ENCODE results near the gene CD302.

- TF ChIP-seq, protein P1, sequence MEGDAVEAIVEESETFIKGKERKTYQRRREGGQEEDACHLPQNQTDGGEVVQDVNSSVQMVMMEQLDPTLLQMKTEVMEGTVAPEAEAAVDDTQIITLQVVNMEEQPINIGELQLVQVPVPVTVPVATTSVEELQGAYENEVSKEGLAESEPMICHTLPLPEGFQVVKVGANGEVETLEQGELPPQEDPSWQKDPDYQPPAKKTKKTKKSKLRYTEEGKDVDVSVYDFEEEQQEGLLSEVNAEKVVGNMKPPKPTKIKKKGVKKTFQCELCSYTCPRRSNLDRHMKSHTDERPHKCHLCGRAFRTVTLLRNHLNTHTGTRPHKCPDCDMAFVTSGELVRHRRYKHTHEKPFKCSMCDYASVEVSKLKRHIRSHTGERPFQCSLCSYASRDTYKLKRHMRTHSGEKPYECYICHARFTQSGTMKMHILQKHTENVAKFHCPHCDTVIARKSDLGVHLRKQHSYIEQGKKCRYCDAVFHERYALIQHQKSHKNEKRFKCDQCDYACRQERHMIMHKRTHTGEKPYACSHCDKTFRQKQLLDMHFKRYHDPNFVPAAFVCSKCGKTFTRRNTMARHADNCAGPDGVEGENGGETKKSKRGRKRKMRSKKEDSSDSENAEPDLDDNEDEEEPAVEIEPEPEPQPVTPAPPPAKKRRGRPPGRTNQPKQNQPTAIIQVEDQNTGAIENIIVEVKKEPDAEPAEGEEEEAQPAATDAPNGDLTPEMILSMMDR (conservative IDR thresholded peaks at IDR 0.05; ENCODE audit: low read depth, low read length) = no peak
- TF ChIP-seq EZH2 (IDR thresholded peaks at IDR 0.05; ENCODE audit: low read length, unreplicated experiment) (no peak), EZH2phosphoT487 (IDR thresholded peaks at IDR 0.05; ENCODE audit: borderline replicate concordance, low read length) (no peak)
Observed at GRCh38 chr2:159748089-159748488, 49.9 kb downstream of the CD302 start.
